ENCODE results near the gene CCT6B. TPM values are rescaled to one million over a fixed set of nuclear protein-coding genes. Genes with fewer than 3 reads are reported as not detected.

Gene CCT6B
- total RNA-seq, 1 experiment from 2014 or later, result 0.52 TPM

DNA sequence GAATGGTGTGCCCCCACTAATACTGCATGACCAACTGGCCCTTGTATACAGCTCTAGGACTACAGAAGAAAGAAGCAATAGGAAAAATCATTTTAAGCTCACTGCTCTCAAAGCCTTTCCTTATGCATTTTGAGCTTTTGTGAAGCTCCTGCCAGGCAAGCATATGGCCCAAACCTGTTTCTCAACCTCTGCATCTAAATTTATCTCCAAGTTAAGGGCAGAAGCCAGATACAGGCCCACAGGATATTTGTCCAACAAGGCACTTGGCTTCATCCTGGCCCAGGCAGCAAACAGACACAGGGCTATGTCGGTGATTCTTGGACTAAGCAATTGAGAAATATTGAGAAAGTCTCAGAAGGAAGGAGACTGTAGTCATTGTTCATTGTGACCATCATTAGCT, 43.9 kb downstream of the CCT6B start:
- Mint-ChIP-seq H3K27me3 (ENCODE audit: unreplicated experiment) (peaks cover 34% of the 10 kb centered on the region), H3K4me3 (ENCODE audit: low read depth, unreplicated experiment) (no peak overlapping the region), H3K27ac (ENCODE audit: unreplicated experiment) (no peak overlapping the region), H3K36me3 (ENCODE audit: insufficient read depth, unreplicated experiment) (no peaks in the 10 kb centered on the region), H3K4me1 (ENCODE audit: low read depth, unreplicated experiment) (no peaks in the 10 kb centered on the region), H3K9me3 (ENCODE audit: low read depth, unreplicated experiment) (no peaks in the 10 kb centered on the region)
- BruUV-seq (replicated peaks), result no TSS peak
- intact Hi-C loops (cut with micrococcal nuclease; ENCODE audit: unreplicated experiment), result no loop called here
- CTCF ChIA-PET, result no interaction called here
- DNase-seq, result no peak
- TF ChIP-seq, protein P1, sequence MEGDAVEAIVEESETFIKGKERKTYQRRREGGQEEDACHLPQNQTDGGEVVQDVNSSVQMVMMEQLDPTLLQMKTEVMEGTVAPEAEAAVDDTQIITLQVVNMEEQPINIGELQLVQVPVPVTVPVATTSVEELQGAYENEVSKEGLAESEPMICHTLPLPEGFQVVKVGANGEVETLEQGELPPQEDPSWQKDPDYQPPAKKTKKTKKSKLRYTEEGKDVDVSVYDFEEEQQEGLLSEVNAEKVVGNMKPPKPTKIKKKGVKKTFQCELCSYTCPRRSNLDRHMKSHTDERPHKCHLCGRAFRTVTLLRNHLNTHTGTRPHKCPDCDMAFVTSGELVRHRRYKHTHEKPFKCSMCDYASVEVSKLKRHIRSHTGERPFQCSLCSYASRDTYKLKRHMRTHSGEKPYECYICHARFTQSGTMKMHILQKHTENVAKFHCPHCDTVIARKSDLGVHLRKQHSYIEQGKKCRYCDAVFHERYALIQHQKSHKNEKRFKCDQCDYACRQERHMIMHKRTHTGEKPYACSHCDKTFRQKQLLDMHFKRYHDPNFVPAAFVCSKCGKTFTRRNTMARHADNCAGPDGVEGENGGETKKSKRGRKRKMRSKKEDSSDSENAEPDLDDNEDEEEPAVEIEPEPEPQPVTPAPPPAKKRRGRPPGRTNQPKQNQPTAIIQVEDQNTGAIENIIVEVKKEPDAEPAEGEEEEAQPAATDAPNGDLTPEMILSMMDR (IDR thresholded peaks at IDR 0.05; ENCODE audit: unreplicated experiment), result no peak

DNA sequence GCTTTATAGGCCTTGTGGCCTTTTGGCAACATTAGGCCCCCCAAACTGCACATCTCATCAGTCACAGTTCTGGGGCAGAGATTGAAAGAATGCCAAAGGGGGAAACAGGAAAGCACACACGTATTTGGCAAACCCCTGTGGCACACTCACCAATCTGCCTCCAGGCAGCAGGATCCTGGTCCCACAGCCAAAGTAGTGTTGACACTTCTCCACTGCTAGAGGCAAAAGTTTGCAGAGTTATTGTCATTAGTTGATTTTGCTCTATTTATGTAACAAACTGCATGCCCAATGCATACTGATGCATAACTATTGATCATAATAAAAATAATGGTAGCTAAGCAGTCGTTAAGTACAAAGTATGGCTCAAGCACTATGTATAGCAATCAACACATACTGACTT, 45.1 kb downstream of the CCT6B start:
- TF ChIP-seq, protein P1 (IDR thresholded peaks at IDR 0.05; ENCODE audit: unreplicated experiment), result no peak
- BruUV-seq (replicated peaks), result no TSS peak
- Mint-ChIP-seq H3K27ac (ENCODE audit: unreplicated experiment) (no peak overlapping the region), H3K9me3 (ENCODE audit: low read depth, unreplicated experiment) (no peaks in the 10 kb centered on the region), H3K4me1 (ENCODE audit: low read depth, unreplicated experiment) (no peaks in the 10 kb centered on the region), H3K4me3 (ENCODE audit: low read depth, unreplicated experiment) (no peak overlapping the region), H3K27me3 (ENCODE audit: unreplicated experiment) (peaks cover 46% of the 10 kb centered on the region), H3K36me3 (ENCODE audit: insufficient read depth, unreplicated experiment) (no peaks in the 10 kb centered on the region)
- intact Hi-C loops (cut with micrococcal nuclease; ENCODE audit: unreplicated experiment), result no loop called here
- no peak for DNase-seq
- CTCF ChIA-PET, result no interaction called here

DNA sequence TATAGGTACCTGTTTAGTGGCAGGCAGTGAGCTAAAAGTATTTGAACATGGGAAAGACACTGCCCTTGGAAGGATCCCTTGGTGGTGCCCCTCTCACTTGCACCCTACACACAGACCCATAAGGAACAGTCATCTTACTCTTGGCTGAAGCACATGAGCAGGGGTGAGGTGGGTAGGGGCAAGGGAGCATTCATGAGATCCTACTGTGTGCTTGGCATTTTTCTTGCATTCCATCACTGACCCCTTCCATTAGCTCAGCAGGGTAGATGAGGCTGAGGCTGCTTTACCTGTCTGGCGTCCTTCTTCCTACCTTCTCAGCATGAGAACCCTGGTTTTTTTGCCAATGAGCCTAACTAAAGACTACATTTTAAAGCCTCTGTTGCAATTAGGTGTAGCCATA, 48.3 kb downstream of the CCT6B start:
- intact Hi-C loops (cut with micrococcal nuclease; ENCODE audit: unreplicated experiment), result no loop called here
- no peak for DNase-seq
- CTCF ChIA-PET, result no interaction called here
- no TSS peak for BruUV-seq (replicated peaks)
- TF ChIP-seq, protein P1 (IDR thresholded peaks at IDR 0.05; ENCODE audit: unreplicated experiment), result no peak
- Mint-ChIP-seq H3K4me3 (ENCODE audit: low read depth, unreplicated experiment) (no peak overlapping the region), H3K27ac (ENCODE audit: unreplicated experiment) (no peak overlapping the region), H3K9me3 (ENCODE audit: low read depth, unreplicated experiment) (no peaks in the 10 kb centered on the region), H3K4me1 (ENCODE audit: low read depth, unreplicated experiment) (no peaks in the 10 kb centered on the region), H3K36me3 (ENCODE audit: insufficient read depth, unreplicated experiment) (no peaks in the 10 kb centered on the region), H3K27me3 (ENCODE audit: unreplicated experiment) (peaks cover 55% of the 10 kb centered on the region)

DNA sequence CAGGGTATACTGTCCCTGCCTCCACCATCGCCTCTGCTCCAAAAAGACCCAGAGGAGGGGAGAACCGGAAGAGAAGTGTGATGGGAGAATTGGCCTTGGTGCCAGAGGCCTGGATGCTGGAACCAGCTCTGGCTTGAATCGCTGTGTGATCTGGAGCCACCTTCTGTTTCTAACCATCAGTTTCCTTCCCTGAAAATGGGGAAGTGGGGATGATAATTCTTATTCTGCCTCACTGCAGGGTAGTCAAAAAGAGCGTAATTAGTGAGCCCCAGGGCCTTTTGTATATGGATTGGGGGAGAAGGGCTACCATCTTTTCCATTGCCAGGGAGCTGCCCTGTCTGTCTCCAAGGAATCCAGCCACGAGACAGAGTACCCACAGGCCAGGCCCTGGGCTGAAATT, 52.2 kb downstream of the CCT6B start:
- Mint-ChIP-seq H3K36me3 (ENCODE audit: insufficient read depth, unreplicated experiment) (no peaks in the 10 kb centered on the region), H3K4me3 (ENCODE audit: low read depth, unreplicated experiment) (no peak overlapping the region), H3K27ac (ENCODE audit: unreplicated experiment) (no peak overlapping the region), H3K27me3 (ENCODE audit: unreplicated experiment) (peaks cover 65% of the 10 kb centered on the region), H3K4me1 (ENCODE audit: low read depth, unreplicated experiment) (no peaks in the 10 kb centered on the region), H3K9me3 (ENCODE audit: low read depth, unreplicated experiment) (no peaks in the 10 kb centered on the region)
- CTCF ChIA-PET, result no interaction called here
- TF ChIP-seq, protein P1 (IDR thresholded peaks at IDR 0.05; ENCODE audit: unreplicated experiment), result no peak
- no TSS peak for BruUV-seq (replicated peaks)
- intact Hi-C loops (cut with micrococcal nuclease; ENCODE audit: unreplicated experiment), result no loop called here
- DNase-seq, result no peak

Measured in Calu3 (cell line).